HepG2 (cell line): ENCODE measurements around the gene IKBKE. TPM values are rescaled to one million over a fixed set of nuclear protein-coding genes. Genes with fewer than 3 reads are reported as not detected.

ENCODE experiments used
- ATAC-seq: fragments of 200-7000 bp; cut with Tn5 transposase; 3 replicates; pipeline ENCODE4 v1.9.1; 2020; ENCODE audit warnings: mild to moderate bottlenecking, moderate library complexity
- BruUV-seq: library from RNA; stranded (reverse); fragments of 400-500 nt; replicated peaks from 2 replicates; lab custom pipeline; 2021; lab: Mats Ljungman, UMichigan
- CTCF ChIA-PET: fragments of 300-600 bp; formaldehyde crosslinking; extraction: SDS; loops from one replicate; lab custom pipeline; 2021; ENCODE audit warnings: low total read pairs, inconsistent platforms, low intra/inter-chr PET ratio; lab: Yijun Ruan, JAX
- POLR2A ChIA-PET: fragments of 350-600 bp; sonication (Branson Sonifier 250); formaldehyde crosslinking; loops from one replicate; lab custom pipeline; 2020; ENCODE audit warnings: antibody characterized with exemption, inconsistent platforms; lab: Yijun Ruan, JAX
- DNase-seq: peaks from one replicate; pipeline ENCODE4 v3.0.0-alpha.2; 2015; ENCODE audit warnings: low spot score
- FAIRE-seq: peaks from 3 replicates; lab custom pipeline; 2011; peaks lifted over from hg19 to GRCh38; lab: Jason Lieb, UNC
- H2AFZ ChIP-seq: one replicate; pipeline ENCODE4 v1.6.1; 2011; ENCODE audit warnings: low read length, inconsistent platforms
- H3K27ac ChIP-seq: fragments of 300-600 bp; 3 replicates; pipeline ENCODE4 v1.8.0; 2011; ENCODE audit warnings: mixed run types, mild to moderate bottlenecking, mixed read lengths, low read length, inconsistent platforms; ENCODE audit not compliant: insufficient read depth; ENCODE audit errors: extremely low read length
- H3K27me3 ChIP-seq, 2 experiments: fragments of 200-600 bp in 1 of 2; 2 replicates in 1 of 2; 3 replicates in 1 of 2; pipeline versions ENCODE4 v1.6.0 to v1.8.0; 2011; ENCODE audit warnings: low read length in 2 of 2, mild to moderate bottlenecking in 2 of 2, moderate library complexity in 2 of 2, inconsistent platforms in 1 of 2; ENCODE audit not compliant: insufficient read depth in 2 of 2, control insufficient read depth in 1 of 2
- H3K36me3 ChIP-seq, 2 experiments: fragments of 200-600 bp in 1 of 2; replicated peaks in 1 of 2; 2 replicates in 1 of 2; 3 replicates in 1 of 2; pipeline versions ENCODE4 v1.5.1 to v1.8.0; 2011; ENCODE audit warnings: low read length in 2 of 2, inconsistent platforms in 1 of 2; ENCODE audit not compliant: insufficient read depth in 2 of 2, control insufficient read depth in 1 of 2
- H3K4me1 ChIP-seq: 2 replicates; pipeline ENCODE4 v1.5.1; 2012; ENCODE audit warnings: low read length, inconsistent platforms; ENCODE audit not compliant: insufficient read depth
- H3K4me2 ChIP-seq: 2 replicates; pipeline ENCODE4 v1.6.0; 2011; ENCODE audit warnings: low read depth, low read length, inconsistent platforms
- H3K4me3 ChIP-seq, 3 experiments: fragments of 200-600 bp in 1 of 3; sonication (generic), shearing (Covaris generic) in 1 of 3; replicated peaks in 1 of 3; 2 replicates each; pipeline ENCODE4 v1.5.1; 2011 to 2016; ENCODE audit warnings: low read length in 3 of 3, inconsistent platforms in 2 of 3, low read depth in 2 of 3, mild to moderate bottlenecking in 2 of 3, control low read depth in 1 of 3, mixed read lengths in 1 of 3; ENCODE audit not compliant: insufficient read depth in 1 of 3
- H3K79me2 ChIP-seq: one replicate; pipeline ENCODE4 v1.6.1; 2011; ENCODE audit warnings: low read length, inconsistent platforms; ENCODE audit not compliant: insufficient read depth
- H3K9ac ChIP-seq: 2 replicates; pipeline ENCODE4 v1.6.0; 2011; ENCODE audit warnings: mild to moderate bottlenecking, low read depth, low read length, inconsistent platforms; ENCODE audit not compliant: insufficient read depth
- H3K9me3 ChIP-seq: 2 replicates; pipeline ENCODE4 v1.5.1; 2012; ENCODE audit warnings: mild to moderate bottlenecking, low read length
- H4K20me1 ChIP-seq: 2 replicates; pipeline ENCODE4 v1.6.0; 2011; ENCODE audit warnings: inconsistent platforms, mild to moderate bottlenecking, low read length, moderate library complexity; ENCODE audit not compliant: insufficient read depth
- ARNTL ChIP-seq: sonication (generic); formaldehyde crosslinking; IDR thresholded peaks from 2 replicates; pipeline ENCODE4 v1.4.0; 2020; ENCODE audit warnings: mild to moderate bottlenecking, missing genetic modification reagents
- DMTF1 ChIP-seq: sonication (generic); formaldehyde crosslinking; IDR thresholded peaks from 2 replicates; pipeline ENCODE4 v1.4.0; 2020; ENCODE audit warnings: mild to moderate bottlenecking, missing genetic modification reagents
- HMGXB3 ChIP-seq: sonication (generic); formaldehyde crosslinking; IDR thresholded peaks from 2 replicates; pipeline ENCODE4 v1.4.0; 2020; ENCODE audit warnings: missing genetic modification reagents, borderline replicate concordance
- HNRNPUL1 ChIP-seq: fragments of 200-400 bp; formaldehyde crosslinking; IDR thresholded peaks from 2 replicates; pipeline ENCODE4 v1.6.1; 2017; ENCODE audit warnings: low read depth, mild to moderate bottlenecking, low read length, moderate library complexity
- KAT8 ChIP-seq: IDR thresholded peaks from 2 replicates; pipeline ENCODE4 v1.6.1; 2016; ENCODE audit warnings: missing genetic modification reagents, missing compliant biosample characterization
- SNAI1 ChIP-seq: sonication (generic); formaldehyde crosslinking; IDR thresholded peaks from 2 replicates; pipeline ENCODE4 v1.5.0; 2020; ENCODE audit warnings: mild to moderate bottlenecking, missing genetic modification reagents, borderline replicate concordance
- ZC3H4 ChIP-seq: sonication (generic); formaldehyde crosslinking; IDR thresholded peaks from 2 replicates; pipeline ENCODE4 v1.4.0; 2020; ENCODE audit warnings: missing genetic modification reagents, borderline replicate concordance
- ZNF3 ChIP-seq: IDR thresholded peaks from 2 replicates; pipeline ENCODE4 v1.7.0; 2017; ENCODE audit warnings: inconsistent platforms
- ZNF598 ChIP-seq: sonication (generic); formaldehyde crosslinking; IDR thresholded peaks from 2 replicates; pipeline ENCODE4 v1.5.1; 2020; ENCODE audit warnings: mild to moderate bottlenecking, missing genetic modification reagents, borderline replicate concordance
- ZSCAN21 ChIP-seq: sonication (generic); formaldehyde crosslinking; IDR thresholded peaks from 2 replicates; pipeline ENCODE4 v1.8.0; 2022; ENCODE audit warnings: mild to moderate bottlenecking, missing genetic modification reagents, moderate library complexity, borderline replicate concordance
- ZSCAN5A ChIP-seq: sonication (generic); formaldehyde crosslinking; IDR thresholded peaks from 2 replicates; pipeline ENCODE4 v1.8.0; 2022; ENCODE audit warnings: mild to moderate bottlenecking, missing genetic modification reagents, borderline replicate concordance
- WGBS: methylation state at CpG from one replicate; pipeline ENCODE4 v1.1.6; 2017; ENCODE audit warnings: low lambda C conversion rate; 5-methylcytosine and 5-hydroxymethylcytosine counted together
- in situ Hi-C: cut with HindIII; loops from 2 replicates; pipeline ENCODE4 v1.10.0; 2017; ENCODE audit warnings: low pct_unique_long_range_greater_than_20kb; ENCODE audit not compliant: extremely low pct_ligation_motif_present
- intact Hi-C: fragments of 100-400 bp; cut with micrococcal nuclease; formaldehyde crosslinking; loops from one replicate; pipeline ENCODE4 v1.10.0; 2022; ENCODE audit not compliant: unreplicated experiment
- polyA plus RNA-seq, 8 experiments: library from polyadenylated mRNA; depleted of rRNA in 3 of 8; stranded (reverse) in 7 of 8; unstranded in 1 of 8; fragments of >200 nt; fragmentation: Illumina TruSeq in 4 of 8; extraction: Trizol in 4 of 8; gene quantifications; 2 replicates each; pipeline versions ENCODE4 v1.2.1 to v1.2.3, GENCODE V29; 2011 to 2016; ENCODE audit warnings: low read depth in 4 of 8, missing spikeins in 1 of 8, mixed read lengths in 1 of 8; ENCODE audit not compliant: insufficient read depth in 1 of 8
- total RNA-seq, 5 experiments: library from RNA; depleted of rRNA; stranded (reverse); fragments of >200 nt; fragmentation: Illumina TruSeq; extraction: Trizol; gene quantifications; 2 replicates each; pipeline ENCODE4 v1.2.3, GENCODE V29; 2016; ENCODE audit warnings: low read depth in 1 of 5

The IKBKE gene
- total and polyA plus RNA-seq, 2 of the 13 experiments (the other 11 are each of a cell fraction or from before 2014, with no cell fraction given): 4.5 to 5.8 TPM

GRCh38 chr1:206460836-206461426 is 9.3 kb upstream of the IKBKE start:
- TF ChIP-seq HMGXB3 (CRISPR knock-in tag) (no peak), HNRNPUL1 (no peak), DMTF1 (CRISPR knock-in tag) (no peak), SNAI1 (CRISPR knock-in tag) (no peak), ZNF3 (CRISPR knock-in tag) (no peak), KAT8 (CRISPR knock-in tag) (no peak), ZSCAN21 (no peak), ZNF598 (no peak), ZSCAN5A (CRISPR knock-in tag) (no peak), ARNTL (CRISPR knock-in tag) (no peak), ZC3H4 (CRISPR knock-in tag) (no peak)
- ChIA-PET CTCF (no interaction called here), POLR2A (no interaction called here)
- in situ Hi-C loops (no loop called here), intact Hi-C loops (no loop called here)
- no TSS peak for BruUV-seq
- Histone ChIP-seq H3K27ac (no peak overlapping the region), H3K27me3 (no peaks in the 10 kb centered on the region), H3K9ac (no peak overlapping the region), H3K79me2 (no peaks in the 10 kb centered on the region), H3K4me1 (no peaks in the 10 kb centered on the region), H3K4me2 (no peak overlapping the region), H4K20me1 (peaks cover 3% of the 10 kb centered on the region; the same call in 1 of the 2 replicates), H3K36me3 (peaks cover 6 to 30% of the 10 kb centered on the region in 2 experiments; a peak in 4 of 5 replicates), H3K4me3 (no peak overlapping the region), H3K9me3 (no peaks in the 10 kb centered on the region), H2AFZ (no peak overlapping the region)
- no peak for ATAC-seq
- WGBS: 94% methylated on average over 17 of the region's 17 CpGs
- DNase-seq: no peak
- FAIRE-seq: no peak
